HG03354 (cell line): ENCODE results near the gene UBE2L3.
"Not testable (repeated sequence)": the region's sequence is repeated elsewhere in the genome, so short reads cannot be mapped to it uniquely, and the experiment has no call there.

Experiments used
- ATAC-seq: cut with Tn5 transposase; IDR thresholded peaks from one replicate; pipeline ENCODE4 v1.9.1; 2021; ENCODE audit warnings: mild to moderate bottlenecking; ENCODE audit not compliant: unreplicated experiment, poor library complexity, severe bottlenecking

Gene UBE2L3

GRCh38 chr22:21640810-21641209, 73.3 kb downstream of the UBE2L3 start:
- no peak for ATAC-seq

- peak; percentile 10 for ATAC-seq
These were observed 73.9 kb downstream of the UBE2L3 start for GRCh38 chr22:21641417-21641788.

DNA sequence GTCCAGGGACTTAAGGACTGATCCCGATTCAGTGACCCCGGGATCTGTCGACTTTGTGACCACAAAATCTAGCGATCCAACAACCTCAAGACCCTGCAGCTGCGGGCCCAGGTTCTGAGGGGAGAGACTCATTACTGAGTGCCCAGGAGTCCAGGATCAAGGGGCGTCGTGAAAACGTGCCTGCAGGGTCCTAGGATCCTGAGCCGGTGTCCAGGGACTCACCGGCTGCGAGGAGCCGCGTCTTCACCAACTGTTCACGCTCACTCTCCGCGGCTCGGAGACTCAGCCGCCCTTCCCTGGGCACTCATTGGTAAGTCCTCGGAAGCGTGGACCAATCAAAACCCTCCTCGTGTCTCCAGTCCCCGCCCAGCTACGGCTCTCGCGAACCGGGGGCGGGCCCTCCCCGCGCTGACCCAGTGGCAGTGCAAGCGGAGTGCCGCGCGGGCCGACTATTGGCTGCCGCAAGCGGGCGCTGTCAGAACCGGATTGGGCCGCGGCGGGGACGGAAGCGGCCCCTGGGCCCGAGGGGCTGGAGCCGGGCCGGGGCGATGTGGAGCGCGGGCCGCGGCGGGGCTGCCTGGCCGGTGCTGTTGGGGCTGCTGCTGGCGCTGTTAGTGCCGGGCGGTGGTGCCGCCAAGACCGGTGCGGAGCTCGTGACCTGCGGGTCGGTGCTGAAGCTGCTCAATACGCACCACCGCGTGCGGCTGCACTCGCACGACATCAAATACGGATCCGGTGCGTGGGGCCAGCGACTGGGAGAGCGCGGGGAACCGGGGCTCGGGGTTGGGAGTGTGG, 74.5 kb downstream of the UBE2L3 start, which contains the start of gene SDF2L1:
TSS of gene SDF2L1 (plus strand) at position 514 of the 795 bp plus-strand sequence. CDS start at position 549, 35 bp downstream.
- ATAC-seq = peak; percentile 93

- ATAC-seq = no peak
These were observed 75.3 kb downstream of the UBE2L3 start for GRCh38 chr22:21642584-21643448.

DNA sequence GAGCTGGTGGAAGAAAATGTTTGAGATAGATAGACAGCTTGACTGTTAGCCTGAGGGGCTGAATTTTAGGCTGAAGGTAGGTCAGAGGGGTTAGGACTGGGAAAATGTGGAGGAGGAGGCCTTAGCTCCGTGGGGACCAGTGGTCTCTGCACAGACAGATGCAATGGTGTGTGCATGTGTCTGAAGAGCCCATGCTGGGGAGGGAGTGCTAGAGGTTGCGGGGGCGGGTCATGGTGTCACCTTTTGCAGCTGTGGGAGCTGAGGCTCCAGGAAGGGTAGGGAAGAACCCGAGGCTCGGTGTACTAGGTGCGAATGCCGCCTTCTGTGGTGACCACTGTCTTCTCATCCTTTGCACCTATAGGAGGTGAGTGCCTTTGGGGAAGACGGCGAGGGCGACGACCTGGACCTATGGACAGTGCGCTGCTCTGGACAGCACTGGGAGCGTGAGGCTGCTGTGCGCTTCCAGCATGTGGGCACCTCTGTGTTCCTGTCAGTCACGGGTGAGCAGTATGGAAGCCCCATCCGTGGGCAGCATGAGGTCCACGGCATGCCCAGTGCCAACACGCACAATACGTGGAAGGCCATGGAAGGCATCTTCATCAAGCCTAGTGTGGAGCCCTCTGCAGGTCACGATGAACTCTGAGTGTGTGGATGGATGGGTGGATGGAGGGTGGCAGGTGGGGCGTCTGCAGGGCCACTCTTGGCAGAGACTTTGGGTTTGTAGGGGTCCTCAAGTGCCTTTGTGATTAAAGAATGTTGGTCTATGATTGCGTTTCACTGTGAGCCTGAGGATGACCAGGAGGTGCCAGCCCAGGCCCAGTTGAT, 76.2 kb downstream of the UBE2L3 start:
- ATAC-seq = no peak

- not testable (repeated sequence) for ATAC-seq
These were observed 78.0 kb downstream of the UBE2L3 start for GRCh38 chr22:21645513-21645912.

DNA sequence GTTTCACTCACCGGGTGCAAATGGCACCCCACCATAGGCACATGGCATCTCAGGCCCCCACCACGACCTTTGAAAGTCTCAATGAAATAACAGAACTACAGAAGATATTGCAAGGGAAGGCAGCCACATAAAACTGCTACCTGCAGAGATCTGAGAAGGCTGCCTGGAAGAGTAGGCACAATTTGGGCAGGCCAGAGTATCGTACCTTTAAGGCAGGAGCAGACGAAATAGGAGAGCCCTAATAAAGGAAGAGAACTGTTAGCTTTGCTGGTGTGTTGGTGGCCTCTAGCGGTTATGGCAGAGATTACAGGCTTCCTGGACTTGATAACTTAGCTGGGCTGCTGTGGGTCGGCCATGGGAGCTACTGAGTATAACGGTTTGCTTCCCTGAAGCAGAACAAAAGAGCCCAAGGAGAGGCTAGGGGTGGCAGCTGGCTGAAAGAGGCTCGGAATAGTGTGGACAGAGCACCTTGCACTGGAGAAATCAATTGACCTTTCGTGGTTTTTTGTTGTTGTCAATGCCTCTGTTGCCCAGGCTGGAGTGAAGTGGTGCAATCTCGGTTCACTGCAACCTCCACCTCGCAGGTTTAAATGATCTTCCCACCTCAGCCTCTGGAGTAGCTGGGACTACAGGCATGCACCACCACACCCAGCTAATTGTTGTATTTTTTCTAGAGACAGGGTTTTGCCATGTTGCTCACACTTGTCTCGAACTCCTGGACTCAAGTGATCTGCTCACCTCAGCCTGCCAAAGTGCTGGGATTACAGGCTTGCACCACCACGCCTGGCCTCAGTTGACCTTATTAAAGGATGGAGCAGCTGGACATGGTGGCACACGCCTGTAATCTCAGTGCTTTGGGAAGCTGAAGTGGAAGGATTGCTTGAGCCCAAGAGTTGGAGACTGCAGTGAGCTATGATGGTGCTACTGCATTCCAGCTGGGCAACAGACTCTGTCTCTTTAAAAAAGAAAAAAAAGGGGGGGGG, 79.4 kb downstream of the UBE2L3 start:
- ATAC-seq = no peak

DNA sequence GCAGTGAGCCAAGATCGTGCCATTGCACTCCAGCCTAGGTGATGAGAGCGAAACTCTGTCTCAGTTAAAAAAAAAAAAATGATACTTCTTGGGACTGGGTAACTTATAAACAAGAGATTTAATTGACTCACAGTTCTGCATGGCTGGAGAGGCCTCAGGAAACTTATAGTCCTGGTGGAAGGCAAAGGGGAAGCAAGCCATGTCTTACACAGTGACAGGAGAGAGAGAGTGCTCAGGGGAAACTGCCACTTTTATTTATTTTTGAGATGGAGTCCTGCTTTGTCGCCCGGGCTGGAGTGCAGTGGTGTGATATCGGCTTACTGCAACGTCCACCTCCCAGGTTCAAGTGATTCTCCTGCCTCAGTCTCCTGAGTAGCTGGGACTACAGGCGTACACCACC, 82.8 kb downstream of the UBE2L3 start:
- ATAC-seq = no peak

- no peak for ATAC-seq
These were observed 83.5 kb downstream of the UBE2L3 start for GRCh38 chr22:21650823-21651520.

DNA sequence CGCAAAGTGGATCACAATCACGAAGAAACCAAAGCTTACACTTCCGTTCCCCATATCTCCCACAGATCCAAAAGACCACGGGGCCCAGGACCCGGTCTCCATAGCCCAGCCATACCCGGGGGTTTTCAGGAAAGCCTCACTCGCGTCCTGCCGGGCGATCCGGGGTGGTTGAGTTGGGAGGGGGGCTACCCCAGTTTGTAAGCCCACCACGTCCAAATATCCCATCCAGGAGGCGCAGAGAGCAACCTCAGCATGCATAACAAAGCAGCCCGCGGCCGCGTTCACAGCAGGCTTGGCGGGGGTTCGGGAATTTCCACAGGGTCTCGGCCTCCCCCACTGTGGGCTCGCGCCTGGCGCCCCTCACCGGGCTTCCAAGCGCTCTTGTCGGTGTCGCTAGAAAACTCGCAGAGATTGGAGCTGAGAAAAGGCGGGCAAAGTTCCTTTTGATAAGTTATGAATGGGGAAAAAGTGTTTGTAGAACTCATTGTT, 84.1 kb downstream of the UBE2L3 start:
- peak; percentile 29 for ATAC-seq

DNA sequence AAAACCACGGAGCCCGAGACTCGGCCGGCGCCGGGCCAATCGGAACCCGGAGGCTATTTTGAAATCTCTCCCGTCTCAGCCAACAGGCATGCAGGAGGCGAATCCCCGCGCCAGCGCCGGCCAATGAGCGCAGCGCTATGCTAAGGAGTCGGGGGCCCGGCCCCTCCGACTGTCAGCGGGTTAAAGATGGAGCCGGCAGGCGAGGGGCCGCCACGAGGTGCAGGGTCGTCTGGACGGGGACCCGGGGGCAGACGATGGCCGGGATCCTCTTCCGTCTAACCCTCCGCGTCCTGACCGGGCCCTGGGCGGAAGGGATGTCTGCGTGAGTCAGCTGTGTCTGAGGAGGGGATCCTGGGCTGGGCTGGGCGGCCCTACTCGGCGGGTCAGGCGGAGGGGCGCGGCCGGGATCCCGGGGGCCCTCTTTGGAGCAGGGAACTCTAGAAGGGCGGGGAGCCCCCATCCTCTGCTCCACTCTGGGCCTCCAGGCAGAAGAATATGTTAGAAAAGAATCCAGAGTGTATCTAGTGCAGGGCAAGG, 84.6 kb downstream of the UBE2L3 start:
- peak; percentile 88 for ATAC-seq

GRCh38 chr22:21652547-21653545, 85.3 kb downstream of the UBE2L3 start:
- ATAC-seq = peak; percentile 12

- ATAC-seq = no peak
These were observed 89.5 kb downstream of the UBE2L3 start for GRCh38 chr22:21657020-21657359.

DNA sequence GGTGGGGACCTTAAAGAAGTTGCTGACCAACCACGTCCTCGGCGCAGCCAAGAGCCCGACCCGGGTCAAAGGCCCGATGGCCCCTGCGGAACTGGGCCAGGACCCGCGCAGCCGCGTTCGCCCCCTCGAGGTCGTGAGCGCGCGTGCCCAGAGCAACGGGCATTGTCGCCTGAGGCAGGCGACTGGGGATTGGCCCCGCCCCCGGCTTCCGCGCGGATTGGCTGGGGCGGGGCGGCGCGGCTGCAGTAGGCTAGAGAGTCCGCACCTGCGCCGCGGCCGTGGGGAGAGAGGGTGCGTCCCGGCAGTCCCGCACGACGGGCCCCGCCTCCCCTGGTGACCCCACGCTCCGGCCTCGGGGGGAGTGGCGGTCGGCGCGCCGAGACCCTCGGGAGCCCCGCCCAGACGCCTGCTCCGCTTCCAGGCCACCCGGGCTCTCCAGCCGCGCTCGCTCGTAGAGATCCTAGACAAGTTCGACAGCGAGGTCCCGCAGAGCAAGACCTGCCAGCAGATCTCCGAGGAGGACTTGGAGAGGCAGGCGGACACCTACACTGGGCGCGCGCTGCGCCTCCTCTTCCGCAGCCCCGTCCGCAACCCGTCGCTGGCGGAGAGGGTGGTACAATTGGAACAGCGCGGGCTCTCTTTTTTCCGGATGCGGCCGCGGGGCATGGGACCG, 90.0 kb downstream of the UBE2L3 start:
- ATAC-seq = peak; percentile 78

DNA sequence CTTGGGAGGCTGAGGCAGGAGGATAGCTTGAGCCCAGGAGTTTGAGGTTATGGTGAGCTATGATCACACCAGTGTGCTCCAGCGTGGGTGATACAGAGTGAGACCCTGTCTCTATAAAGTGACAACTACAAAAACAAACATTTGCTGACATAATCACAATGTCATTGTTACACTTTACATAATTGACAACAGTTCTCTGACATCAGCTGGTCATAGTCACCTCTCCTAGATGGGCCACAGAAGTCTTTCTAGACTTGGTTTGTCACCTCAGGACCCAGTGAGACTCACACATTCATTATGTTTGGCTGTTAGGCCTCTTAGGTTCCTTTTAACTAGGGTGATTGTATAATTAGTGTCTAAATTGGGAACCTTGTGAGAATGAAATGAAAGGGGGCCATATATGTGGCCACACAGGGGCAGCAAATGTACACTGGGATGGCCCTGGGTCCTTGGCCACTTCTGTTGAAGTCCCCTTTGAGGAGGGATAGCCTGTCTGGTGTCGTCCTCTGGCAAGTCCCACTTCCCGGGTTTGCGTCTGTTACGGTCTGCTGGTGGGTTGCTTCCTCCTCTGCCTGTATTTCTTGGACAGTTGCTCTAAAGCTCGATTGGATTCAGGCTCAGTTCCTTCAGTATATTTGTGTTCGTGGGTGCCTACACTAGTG, 92.5 kb downstream of the UBE2L3 start:
- no peak for ATAC-seq

GRCh38 chr22:21660904-21661303, 93.4 kb downstream of the UBE2L3 start:
- ATAC-seq = no peak
